Neural crest cell (in vitro differentiated cells): Measurements from ENCODE around the gene CLSTN1. TPM values are rescaled to one million over a fixed set of nuclear protein-coding genes. Genes with fewer than 3 reads are reported as not detected.

Experiments
- DNase-seq: peaks from one replicate; pipeline ENCODE4 v3.0.0; 2021; ENCODE audit warnings: low read depth, mixed read lengths, low spot score
- H3K27ac Mint-ChIP-seq: one replicate; pipeline ENCODE4 v1.8.0; 2021; ENCODE audit warnings: mild to moderate bottlenecking, mixed read lengths; ENCODE audit not compliant: unreplicated experiment
- H3K27me3 Mint-ChIP-seq: 2 replicates; pipeline ENCODE4 v1.8.0; 2021; ENCODE audit warnings: low read depth, mild to moderate bottlenecking, mixed read lengths
- H3K36me3 Mint-ChIP-seq: 2 replicates; pipeline ENCODE4 v1.8.0; 2021; ENCODE audit warnings: low read depth, mild to moderate bottlenecking, mixed read lengths
- H3K4me1 Mint-ChIP-seq: 2 replicates; pipeline ENCODE4 v1.8.0; 2021; ENCODE audit warnings: mixed read lengths
- H3K4me3 Mint-ChIP-seq: one replicate; pipeline ENCODE4 v1.8.0; 2021; ENCODE audit warnings: mild to moderate bottlenecking, mixed read lengths
- H3K9me3 Mint-ChIP-seq: 2 replicates; pipeline ENCODE4 v1.8.0; 2021; ENCODE audit warnings: mixed read lengths
- CTCF ChIP-seq: fragments of 200-600 bp; sonication (generic); conservative IDR thresholded peaks from 2 replicates; pipeline ENCODE4 v1.5.0; 2021; ENCODE audit warnings: antibody characterized with exemption, mild to moderate bottlenecking
- total RNA-seq: library from RNA; stranded (reverse); gene quantifications from 2 replicates; pipeline ENCODE4 v1.2.1, GENCODE V29; 2021

Gene CLSTN1
- total RNA-seq, 1 donor from 2014 or later = 136 TPM

GRCh38 chr1:9858293-9859035 is 34.7 kb upstream of the CLSTN1 start:
- no peak for TF ChIP-seq CTCF
- Mint-ChIP-seq H3K36me3 (peaks cover 19% of the 10 kb centered on the region), H3K27me3 (no peaks in the 10 kb centered on the region), H3K27ac (no peak overlapping the region), H3K9me3 (peaks cover 9% of the 10 kb centered on the region), H3K4me1 (peaks cover 5% of the 10 kb centered on the region), H3K4me3 (no peak overlapping the region)
- DNase-seq = no peak

- peaks cover 20% of the 10 kb centered on the region for H3K36me3 Mint-ChIP-seq
- no peaks in the 10 kb centered on the region for H3K4me1 Mint-ChIP-seq
- no peaks in the 10 kb centered on the region for H3K27me3 Mint-ChIP-seq
- no peak overlapping the region for H3K4me3 Mint-ChIP-seq
- TF ChIP-seq CTCF = no peak
- no peak for DNase-seq
- H3K9me3 Mint-ChIP-seq = peaks cover 9% of the 10 kb centered on the region
- no peak overlapping the region for H3K27ac Mint-ChIP-seq
Measured at GRCh38 chr1:9855186-9855585, 31.4 kb upstream of the CLSTN1 start.

GRCh38 chr1:9853249-9853595 is 29.5 kb upstream of the CLSTN1 start:
- no peak for DNase-seq
- H3K4me3 Mint-ChIP-seq = no peak overlapping the region
- no peaks in the 10 kb centered on the region for H3K27me3 Mint-ChIP-seq
- no peaks in the 10 kb centered on the region for H3K4me1 Mint-ChIP-seq
- peaks cover 6% of the 10 kb centered on the region for H3K9me3 Mint-ChIP-seq
- H3K36me3 Mint-ChIP-seq = peaks cover 16% of the 10 kb centered on the region
- TF ChIP-seq CTCF = no peak
- no peak overlapping the region for H3K27ac Mint-ChIP-seq

- Mint-ChIP-seq H3K36me3 (peaks cover 10% of the 10 kb centered on the region), H3K27me3 (no peaks in the 10 kb centered on the region), H3K27ac (peak overlapping the region; percentile 54), H3K4me1 (no peaks in the 10 kb centered on the region), H3K4me3 (no peak overlapping the region), H3K9me3 (peaks cover 6% of the 10 kb centered on the region)
- DNase-seq = no peak
- TF ChIP-seq CTCF = no peak
Measured at GRCh38 chr1:9852410-9853248, 28.9 kb upstream of the CLSTN1 start.

- no peak for DNase-seq
- H3K27ac Mint-ChIP-seq = peak overlapping the region; percentile 54
- no peak overlapping the region for H3K4me3 Mint-ChIP-seq
- no peaks in the 10 kb centered on the region for H3K4me1 Mint-ChIP-seq
- TF ChIP-seq CTCF = no peak
- peaks cover 10% of the 10 kb centered on the region for H3K36me3 Mint-ChIP-seq
- no peaks in the 10 kb centered on the region for H3K27me3 Mint-ChIP-seq
- H3K9me3 Mint-ChIP-seq = peaks cover 6% of the 10 kb centered on the region
Measured at GRCh38 chr1:9852004-9852403, 28.2 kb upstream of the CLSTN1 start.
